Measurements from ENCODE around the gene OR2H2. TPM values are rescaled to one million over a fixed set of nuclear protein-coding genes. Genes with fewer than 3 reads are reported as not detected.

The OR2H2 gene
- total RNA-seq, 1 donor from 2014 or later = not detected

DNA sequence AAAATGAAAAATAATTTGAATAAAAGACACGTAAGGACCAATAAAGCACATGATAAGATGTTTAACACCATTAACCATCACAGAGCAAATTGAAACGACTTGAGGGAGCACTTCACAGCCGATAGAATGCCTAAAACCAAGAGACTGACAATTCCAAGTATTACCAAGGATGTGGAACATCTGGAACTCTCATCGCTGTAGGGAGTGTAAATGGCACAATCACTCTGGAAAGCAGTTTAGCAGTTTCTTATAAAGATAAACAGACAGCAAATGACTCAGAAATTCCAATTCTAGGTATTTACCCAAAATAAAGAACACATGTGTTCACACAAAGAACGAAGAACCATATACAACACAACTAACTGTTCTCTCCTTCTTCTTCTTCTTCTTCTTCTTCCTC lies 16.9 kb upstream of the OR2H2 start:
- Histone ChIP-seq H3K9me3 (ENCODE audit: insufficient read depth, low read depth, low read length) (no peaks in the 10 kb centered on the region), H3K9ac (ENCODE audit: low read length) (no peak overlapping the region), H3K27me3 (ENCODE audit: insufficient read depth, low read length) (no peaks in the 10 kb centered on the region), H4K20me1 (ENCODE audit: insufficient read depth, low read length) (no peaks in the 10 kb centered on the region), H3K36me3 (ENCODE audit: insufficient read depth, low read length) (no peaks in the 10 kb centered on the region), H3K27ac (ENCODE audit: low read depth, low read length) (no peak overlapping the region), H3K4me3 (ENCODE audit: insufficient read depth, low read depth, low read length) (no peak overlapping the region), H3K79me2 (ENCODE audit: insufficient read depth, low read length) (no peaks in the 10 kb centered on the region), H3K4me2 (ENCODE audit: low read length) (no peak overlapping the region), H2AFZ (ENCODE audit: low read depth, low read length) (no peak overlapping the region), H3K4me1 (ENCODE audit: insufficient read depth, low read length) (no peaks in the 10 kb centered on the region)
- Mint-ChIP-seq H3K27ac (ENCODE audit: unreplicated experiment) (no peak overlapping the region), H3K9me3 (ENCODE audit: unreplicated experiment) (peaks cover 2% of the 10 kb centered on the region), H3K4me3 (ENCODE audit: unreplicated experiment) (no peak overlapping the region), H3K27me3 (ENCODE audit: low read depth, unreplicated experiment) (peaks cover 1% of the 10 kb centered on the region), H3K36me3 (ENCODE audit: low read depth, unreplicated experiment) (no peaks in the 10 kb centered on the region), H3K4me1 (ENCODE audit: low read depth, unreplicated experiment) (no peaks in the 10 kb centered on the region)
- DNase-seq (ENCODE audit: low read depth) = no peak
- no peak for TF ChIP-seq EZH2 (IDR thresholded peaks at IDR 0.05; ENCODE audit: insufficient read depth, low read length)
- TF ChIP-seq, protein P1, sequence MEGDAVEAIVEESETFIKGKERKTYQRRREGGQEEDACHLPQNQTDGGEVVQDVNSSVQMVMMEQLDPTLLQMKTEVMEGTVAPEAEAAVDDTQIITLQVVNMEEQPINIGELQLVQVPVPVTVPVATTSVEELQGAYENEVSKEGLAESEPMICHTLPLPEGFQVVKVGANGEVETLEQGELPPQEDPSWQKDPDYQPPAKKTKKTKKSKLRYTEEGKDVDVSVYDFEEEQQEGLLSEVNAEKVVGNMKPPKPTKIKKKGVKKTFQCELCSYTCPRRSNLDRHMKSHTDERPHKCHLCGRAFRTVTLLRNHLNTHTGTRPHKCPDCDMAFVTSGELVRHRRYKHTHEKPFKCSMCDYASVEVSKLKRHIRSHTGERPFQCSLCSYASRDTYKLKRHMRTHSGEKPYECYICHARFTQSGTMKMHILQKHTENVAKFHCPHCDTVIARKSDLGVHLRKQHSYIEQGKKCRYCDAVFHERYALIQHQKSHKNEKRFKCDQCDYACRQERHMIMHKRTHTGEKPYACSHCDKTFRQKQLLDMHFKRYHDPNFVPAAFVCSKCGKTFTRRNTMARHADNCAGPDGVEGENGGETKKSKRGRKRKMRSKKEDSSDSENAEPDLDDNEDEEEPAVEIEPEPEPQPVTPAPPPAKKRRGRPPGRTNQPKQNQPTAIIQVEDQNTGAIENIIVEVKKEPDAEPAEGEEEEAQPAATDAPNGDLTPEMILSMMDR (IDR thresholded peaks at IDR 0.05; ENCODE audit: insufficient read depth, low read depth, low read length) = no peak
- no peak for FAIRE-seq

- H3K9ac ChIP-seq (ENCODE audit: low read length) = no peak overlapping the region
- no peaks in the 10 kb centered on the region for H3K4me1 ChIP-seq (ENCODE audit: insufficient read depth, low read length)
- Mint-ChIP-seq H3K36me3 (ENCODE audit: low read depth, unreplicated experiment) (no peaks in the 10 kb centered on the region), H3K27me3 (ENCODE audit: low read depth, unreplicated experiment) (no peaks in the 10 kb centered on the region), H3K4me1 (ENCODE audit: low read depth, unreplicated experiment) (peaks cover 5% of the 10 kb centered on the region), H3K27ac (ENCODE audit: unreplicated experiment) (no peak overlapping the region), H3K9me3 (ENCODE audit: unreplicated experiment) (no peaks in the 10 kb centered on the region), H3K4me3 (ENCODE audit: unreplicated experiment) (no peak overlapping the region)
- TF ChIP-seq EZH2 (IDR thresholded peaks at IDR 0.05; ENCODE audit: insufficient read depth, low read length) = no peak
- TF ChIP-seq, protein P1 (IDR thresholded peaks at IDR 0.05; ENCODE audit: insufficient read depth, low read depth, low read length) = no peak
- H4K20me1 ChIP-seq (ENCODE audit: insufficient read depth, low read length) = no peaks in the 10 kb centered on the region
- no peaks in the 10 kb centered on the region for H3K36me3 ChIP-seq (ENCODE audit: insufficient read depth, low read length)
- no peaks in the 10 kb centered on the region for H3K9me3 ChIP-seq (ENCODE audit: insufficient read depth, low read depth, low read length)
- no peak overlapping the region for H3K4me3 ChIP-seq (ENCODE audit: insufficient read depth, low read depth, low read length)
- no peaks in the 10 kb centered on the region for H3K27me3 ChIP-seq (ENCODE audit: insufficient read depth, low read length)
- DNase-seq (ENCODE audit: low read depth) = no peak
- H3K27ac ChIP-seq (ENCODE audit: low read depth, low read length) = no peak overlapping the region
- FAIRE-seq = no peak
- no peaks in the 10 kb centered on the region for H3K79me2 ChIP-seq (ENCODE audit: insufficient read depth, low read length)
- H3K4me2 ChIP-seq (ENCODE audit: low read length) = no peak overlapping the region
- no peak overlapping the region for H2AFZ ChIP-seq (ENCODE audit: low read depth, low read length)
Observed at GRCh38 chr6:29576056-29576455, 8.9 kb upstream of the OR2H2 start.

DNA sequence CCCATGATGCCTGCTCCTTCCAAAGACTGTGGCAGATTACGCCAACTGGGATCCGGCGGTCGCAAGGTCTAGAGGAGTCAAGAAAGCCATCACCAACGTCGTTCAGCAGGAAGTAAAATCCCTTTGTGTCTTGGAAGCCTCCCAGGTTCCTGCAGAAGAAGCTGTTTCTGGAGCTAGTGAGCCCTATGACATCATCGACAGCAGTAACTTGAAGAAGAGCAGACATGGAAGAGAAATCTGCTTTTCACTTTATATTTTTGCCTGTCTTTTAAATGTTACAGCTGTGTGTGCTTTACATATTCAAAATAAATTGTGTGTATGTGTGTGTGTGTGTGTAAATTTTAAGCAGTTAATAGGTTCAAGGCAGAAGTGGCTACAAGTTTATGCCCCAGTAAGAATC lies 7.4 kb upstream of the OR2H2 start:
- Histone ChIP-seq H3K36me3 (ENCODE audit: insufficient read depth, low read length) (no peaks in the 10 kb centered on the region), H3K9ac (ENCODE audit: low read length) (no peak overlapping the region), H3K79me2 (ENCODE audit: insufficient read depth, low read length) (no peaks in the 10 kb centered on the region), H2AFZ (ENCODE audit: low read depth, low read length) (no peak overlapping the region), H3K4me2 (ENCODE audit: low read length) (no peak overlapping the region), H3K4me3 (ENCODE audit: insufficient read depth, low read depth, low read length) (no peak overlapping the region), H3K9me3 (ENCODE audit: insufficient read depth, low read depth, low read length) (no peaks in the 10 kb centered on the region), H3K4me1 (ENCODE audit: insufficient read depth, low read length) (no peaks in the 10 kb centered on the region), H4K20me1 (ENCODE audit: insufficient read depth, low read length) (no peaks in the 10 kb centered on the region), H3K27me3 (ENCODE audit: insufficient read depth, low read length) (no peaks in the 10 kb centered on the region), H3K27ac (ENCODE audit: low read depth, low read length) (no peak overlapping the region)
- Mint-ChIP-seq H3K36me3 (ENCODE audit: low read depth, unreplicated experiment) (no peaks in the 10 kb centered on the region), H3K27ac (ENCODE audit: unreplicated experiment) (no peak overlapping the region), H3K4me1 (ENCODE audit: low read depth, unreplicated experiment) (peaks cover 5% of the 10 kb centered on the region), H3K4me3 (ENCODE audit: unreplicated experiment) (no peak overlapping the region), H3K27me3 (ENCODE audit: low read depth, unreplicated experiment) (no peaks in the 10 kb centered on the region), H3K9me3 (ENCODE audit: unreplicated experiment) (no peaks in the 10 kb centered on the region)
- no peak for FAIRE-seq
- no peak for TF ChIP-seq EZH2 (IDR thresholded peaks at IDR 0.05; ENCODE audit: insufficient read depth, low read length)
- TF ChIP-seq, protein P1 (IDR thresholded peaks at IDR 0.05; ENCODE audit: insufficient read depth, low read depth, low read length) = no peak
- DNase-seq (ENCODE audit: low read depth) = no peak
